Activated CD4-positive, alpha-beta T cell treated with anti-CD3 and anti-CD28 coated beads, Interleukin-2, Interleukin-4, amounts not matched to agents 100 ng/mL and 50 ng/mL, durations not matched to agents 16 hours and 8 hours (primary cell): Measurements from ENCODE around the gene RREB1.

Experiments used
- DNase-seq: peaks from one replicate; pipeline ENCODE4 v3.0.0-alpha.2; 2020; ENCODE audit warnings: low spot score

RREB1 gene

GRCh38 chr6:7195339-7196018 lies 87.7 kb downstream of the RREB1 start:
- no peak for DNase-seq

- DNase-seq = no peak
Measured at GRCh38 chr6:7196019-7196402, 88.2 kb downstream of the RREB1 start.

GRCh38 chr6:7196685-7197283 lies 89.0 kb downstream of the RREB1 start:
- no peak for DNase-seq

- DNase-seq = no peak
Measured at GRCh38 chr6:7197747-7198146, 90.0 kb downstream of the RREB1 start.

GRCh38 chr6:7198833-7199800 lies 91.4 kb downstream of the RREB1 start:
- no peak for DNase-seq

- no peak for DNase-seq
Measured at GRCh38 chr6:7200598-7201443, 93.1 kb downstream of the RREB1 start.

GRCh38 chr6:7201444-7201731 lies 93.6 kb downstream of the RREB1 start:
- DNase-seq = no peak

- DNase-seq = no peak
Measured at GRCh38 chr6:7201732-7202541, 94.2 kb downstream of the RREB1 start.

- no peak for DNase-seq
Measured at GRCh38 chr6:7202950-7203349, 95.2 kb downstream of the RREB1 start.

- DNase-seq = no peak
Measured at GRCh38 chr6:7203939-7204338, 96.2 kb downstream of the RREB1 start.

- no peak for DNase-seq
Measured at GRCh38 chr6:7204726-7205125, 97.0 kb downstream of the RREB1 start.

- DNase-seq = no peak
Measured at GRCh38 chr6:7207720-7208119, 100.0 kb downstream of the RREB1 start.

- DNase-seq = no peak
Measured at GRCh38 chr6:7213416-7213815, 105.7 kb downstream of the RREB1 start.

- DNase-seq = no peak
Measured at GRCh38 chr6:7214468-7214867, 106.7 kb downstream of the RREB1 start.

- DNase-seq = no peak
Measured at GRCh38 chr6:7215131-7215530, 107.4 kb downstream of the RREB1 start.

- no peak for DNase-seq
Measured at GRCh38 chr6:7215798-7216231, 108.1 kb downstream of the RREB1 start.

GRCh38 chr6:7216941-7217621 lies 109.3 kb downstream of the RREB1 start:
- DNase-seq = no peak

GRCh38 chr6:7218406-7218988 lies 110.7 kb downstream of the RREB1 start:
- no peak for DNase-seq

GRCh38 chr6:7219310-7219709 lies 111.5 kb downstream of the RREB1 start:
- no peak for DNase-seq

GRCh38 chr6:7222197-7222596 lies 114.4 kb downstream of the RREB1 start:
- DNase-seq = no peak
